PFSK-1 (cell line): Measurements from ENCODE around the gene CAMK1D.

ENCODE experiments used
- POLR2AphosphoS5 ChIP-seq: IDR thresholded peaks from 2 replicates; pipeline ENCODE4 v1.6.1; 2012; ENCODE audit warnings: low read depth, mild to moderate bottlenecking, control low read depth, low read length, moderate library complexity
- TF ChIP-seq, protein P1 (sequence below), 2 experiments: IDR thresholded peaks; 2 replicates each; pipeline versions ENCODE4 v1.6.1 to v1.8.0; 2011 to 2012; ENCODE audit warnings: low read depth in 2 of 2, low read length in 2 of 2, control low read depth in 1 of 2, inconsistent platforms in 1 of 2, mild to moderate bottlenecking in 1 of 2, moderate library complexity in 1 of 2; ENCODE audit not compliant: insufficient read depth in 1 of 2

DNA sequence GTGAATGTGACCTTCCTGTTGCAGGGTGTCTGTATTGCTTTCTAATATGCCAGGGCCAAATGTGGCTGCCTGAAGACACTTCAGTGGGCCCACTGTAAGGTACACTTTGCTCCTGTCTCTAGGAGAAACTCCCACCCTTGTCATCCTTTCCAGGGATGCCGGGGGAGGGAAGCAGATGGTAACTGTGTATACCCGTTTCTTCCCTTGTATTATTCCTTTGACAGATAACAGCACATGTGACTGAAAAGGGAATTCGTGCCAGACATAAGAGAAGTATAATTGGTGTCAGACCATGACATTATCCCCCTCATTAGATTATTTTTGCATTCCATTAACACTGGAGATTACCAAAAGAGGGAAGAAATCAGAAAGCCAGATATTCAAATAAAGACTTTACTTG, 317.7 kb downstream of the CAMK1D start:
- no peak for TF ChIP-seq POLR2AphosphoS5
- TF ChIP-seq, protein P1, sequence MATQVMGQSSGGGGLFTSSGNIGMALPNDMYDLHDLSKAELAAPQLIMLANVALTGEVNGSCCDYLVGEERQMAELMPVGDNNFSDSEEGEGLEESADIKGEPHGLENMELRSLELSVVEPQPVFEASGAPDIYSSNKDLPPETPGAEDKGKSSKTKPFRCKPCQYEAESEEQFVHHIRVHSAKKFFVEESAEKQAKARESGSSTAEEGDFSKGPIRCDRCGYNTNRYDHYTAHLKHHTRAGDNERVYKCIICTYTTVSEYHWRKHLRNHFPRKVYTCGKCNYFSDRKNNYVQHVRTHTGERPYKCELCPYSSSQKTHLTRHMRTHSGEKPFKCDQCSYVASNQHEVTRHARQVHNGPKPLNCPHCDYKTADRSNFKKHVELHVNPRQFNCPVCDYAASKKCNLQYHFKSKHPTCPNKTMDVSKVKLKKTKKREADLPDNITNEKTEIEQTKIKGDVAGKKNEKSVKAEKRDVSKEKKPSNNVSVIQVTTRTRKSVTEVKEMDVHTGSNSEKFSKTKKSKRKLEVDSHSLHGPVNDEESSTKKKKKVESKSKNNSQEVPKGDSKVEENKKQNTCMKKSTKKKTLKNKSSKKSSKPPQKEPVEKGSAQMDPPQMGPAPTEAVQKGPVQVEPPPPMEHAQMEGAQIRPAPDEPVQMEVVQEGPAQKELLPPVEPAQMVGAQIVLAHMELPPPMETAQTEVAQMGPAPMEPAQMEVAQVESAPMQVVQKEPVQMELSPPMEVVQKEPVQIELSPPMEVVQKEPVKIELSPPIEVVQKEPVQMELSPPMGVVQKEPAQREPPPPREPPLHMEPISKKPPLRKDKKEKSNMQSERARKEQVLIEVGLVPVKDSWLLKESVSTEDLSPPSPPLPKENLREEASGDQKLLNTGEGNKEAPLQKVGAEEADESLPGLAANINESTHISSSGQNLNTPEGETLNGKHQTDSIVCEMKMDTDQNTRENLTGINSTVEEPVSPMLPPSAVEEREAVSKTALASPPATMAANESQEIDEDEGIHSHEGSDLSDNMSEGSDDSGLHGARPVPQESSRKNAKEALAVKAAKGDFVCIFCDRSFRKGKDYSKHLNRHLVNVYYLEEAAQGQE (IDR thresholded peaks at IDR 0.05; ENCODE audit: insufficient read depth in 1 of 2, low read depth in 2 of 2, low read length in 2 of 2) = no peak
